Ramos (cell line): ENCODE measurements around the gene DLG2.

Source experiments
- in situ Hi-C: fragments of 300-500 bp; cut with MboI; formaldehyde crosslinking; loops from one replicate; pipeline ENCODE4 v1.14.3; 2022; ENCODE audit warnings: low sequenced_read_pairs; ENCODE audit not compliant: unreplicated experiment

The DLG2 gene

GRCh38 chr11:84227970-84228665 lies 1399.0 kb downstream of the DLG2 start:
- in situ Hi-C loops: no loop called here

GRCh38 chr11:84224042-84224441 lies 1403.1 kb downstream of the DLG2 start:
- in situ Hi-C loops: no loop called here

DNA sequence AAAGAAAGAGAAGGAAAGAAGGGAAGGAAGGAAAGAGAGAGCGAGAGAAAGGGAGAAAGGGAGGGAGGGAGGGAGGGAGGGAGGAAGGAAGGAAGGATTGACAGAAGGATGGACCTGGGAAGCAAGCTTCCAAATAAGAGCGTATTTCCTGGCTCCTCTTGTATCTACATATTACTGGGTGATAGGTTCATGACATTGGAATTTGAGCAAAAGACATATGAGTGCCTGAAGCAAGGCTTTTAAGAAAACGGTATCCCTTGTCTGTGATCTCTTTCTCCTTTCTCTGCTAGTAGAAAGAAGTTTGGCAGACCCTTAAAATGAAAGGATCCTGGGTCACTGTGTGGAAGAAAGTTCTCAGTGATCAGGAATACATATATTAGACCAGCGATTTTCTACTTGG lies 1408.8 kb downstream of the DLG2 start:
- in situ Hi-C loops: no loop called here

DNA sequence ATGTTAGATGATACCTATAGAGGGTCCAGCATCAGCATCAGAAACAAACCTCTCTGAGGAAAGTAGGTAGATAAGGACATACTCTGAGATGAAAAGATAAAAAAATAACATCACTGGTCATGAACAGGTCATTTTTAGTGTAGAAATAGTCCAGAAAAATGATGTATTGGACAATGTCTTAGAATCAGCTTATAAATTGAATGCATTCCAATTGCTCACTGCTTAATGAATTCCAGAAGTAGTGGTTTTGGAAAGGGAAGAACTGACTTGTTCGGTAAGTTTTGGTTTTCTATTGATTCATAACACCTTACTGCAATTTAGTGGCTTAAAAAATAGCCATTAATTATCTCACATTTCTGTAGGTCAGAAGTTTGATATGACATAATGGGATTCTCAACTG lies 1411.5 kb downstream of the DLG2 start:
- in situ Hi-C loops: no loop called here

- in situ Hi-C loops: no loop called here
Measured at GRCh38 chr11:84214557-84214956, 1412.6 kb downstream of the DLG2 start.

- in situ Hi-C loops: no loop called here
Measured at GRCh38 chr11:84212468-84213390, 1414.4 kb downstream of the DLG2 start.

DNA sequence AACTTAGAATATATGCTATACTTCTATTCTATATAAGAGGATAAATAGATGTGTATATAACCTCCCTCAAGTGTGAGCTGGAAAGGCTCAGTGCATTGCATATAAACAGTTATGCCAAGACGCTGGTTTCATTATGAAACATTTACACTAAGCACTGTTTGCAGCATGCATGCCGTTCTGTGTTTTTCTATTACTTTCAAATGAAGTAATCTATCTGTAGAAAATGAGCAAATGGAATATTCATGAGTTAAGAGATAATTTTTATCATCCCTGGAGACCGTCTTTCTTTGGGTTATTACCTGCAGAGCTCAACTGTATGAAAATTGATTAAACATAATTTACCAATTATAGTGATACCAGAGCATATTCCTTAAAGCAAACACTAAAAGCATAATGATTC lies 1415.2 kb downstream of the DLG2 start:
- in situ Hi-C loops: no loop called here

DNA sequence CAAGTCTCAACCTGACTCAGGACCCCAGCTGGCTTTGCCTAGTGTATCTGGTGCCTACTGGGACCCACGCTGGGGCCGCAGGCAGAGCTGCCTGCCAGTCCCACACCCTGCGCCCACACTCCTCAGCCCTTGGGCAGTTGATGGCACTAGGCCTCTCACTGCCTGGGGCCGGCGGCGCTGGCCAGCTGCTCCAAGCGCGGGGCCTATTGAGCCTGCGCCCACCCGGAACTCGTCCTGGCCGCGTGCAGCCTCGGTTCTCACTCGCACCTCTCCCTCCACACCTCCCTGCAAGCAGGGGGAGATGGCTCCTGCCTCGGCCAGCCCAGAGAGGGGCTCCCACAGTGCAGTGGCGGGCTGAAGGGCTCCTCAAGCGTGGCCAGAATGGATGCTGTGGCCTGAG lies 1432.4 kb downstream of the DLG2 start:
- in situ Hi-C loops: no loop called here

DNA sequence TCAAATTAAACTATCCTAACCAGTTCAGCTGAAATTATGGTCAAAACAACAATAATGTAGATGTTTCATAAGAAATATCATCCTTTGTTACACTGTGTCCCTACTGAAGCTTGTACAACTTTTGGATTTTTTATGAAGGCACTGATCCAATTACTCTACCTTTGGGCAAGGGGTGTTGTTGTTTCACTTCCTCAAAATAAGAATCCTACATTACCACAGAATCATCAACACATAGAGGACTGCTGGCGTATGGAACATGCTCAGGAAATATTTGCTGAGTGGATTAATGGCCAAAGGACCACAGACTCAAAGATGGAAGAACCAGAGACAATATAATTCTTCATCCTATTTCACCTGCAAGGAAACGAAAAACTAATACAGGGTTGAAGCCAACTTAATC lies 1433.4 kb downstream of the DLG2 start:
- in situ Hi-C loops: no loop called here

GRCh38 chr11:84188521-84188920 lies 1438.6 kb downstream of the DLG2 start:
- in situ Hi-C loops: no loop called here

DNA sequence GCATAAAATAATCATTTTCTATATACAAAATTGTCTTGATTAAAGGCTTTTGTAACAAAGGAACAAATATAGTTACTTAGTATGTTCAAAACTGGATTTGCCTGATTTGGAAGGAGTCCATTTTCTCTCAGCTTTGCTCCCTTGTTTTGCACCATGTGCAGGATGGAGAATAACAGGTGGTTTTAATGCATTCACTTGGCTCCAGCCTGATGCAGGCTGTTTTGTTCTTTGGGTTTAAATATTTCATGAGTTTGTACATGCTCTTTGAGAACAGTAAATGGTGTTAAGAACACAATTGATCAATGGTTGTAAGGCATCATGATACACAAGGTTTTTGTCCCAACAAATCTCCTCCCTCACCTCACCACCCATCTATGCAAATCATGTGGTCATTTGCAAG lies 1454.1 kb downstream of the DLG2 start:
- in situ Hi-C loops: no loop called here

- in situ Hi-C loops: no loop called here
Measured at GRCh38 chr11:84165139-84165538, 1462.0 kb downstream of the DLG2 start.

DNA sequence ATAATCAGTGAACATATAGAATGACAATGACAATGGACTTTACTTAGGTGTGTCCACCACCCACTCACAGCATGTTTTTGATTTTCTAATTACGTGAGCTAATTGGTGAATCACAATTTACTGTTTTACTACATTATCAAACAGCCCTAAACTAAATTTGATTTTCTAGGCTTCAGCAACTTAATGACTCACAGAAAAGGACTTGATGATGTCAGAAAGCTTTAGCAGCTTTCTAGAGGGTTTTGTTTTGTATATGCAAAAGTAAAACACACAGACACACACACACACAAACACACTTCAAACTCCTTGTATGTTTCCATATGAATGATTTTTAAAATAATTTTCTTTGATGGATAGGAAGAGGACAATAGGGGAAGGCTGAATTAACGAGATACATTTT lies 1462.4 kb downstream of the DLG2 start:
- in situ Hi-C loops: no loop called here

DNA sequence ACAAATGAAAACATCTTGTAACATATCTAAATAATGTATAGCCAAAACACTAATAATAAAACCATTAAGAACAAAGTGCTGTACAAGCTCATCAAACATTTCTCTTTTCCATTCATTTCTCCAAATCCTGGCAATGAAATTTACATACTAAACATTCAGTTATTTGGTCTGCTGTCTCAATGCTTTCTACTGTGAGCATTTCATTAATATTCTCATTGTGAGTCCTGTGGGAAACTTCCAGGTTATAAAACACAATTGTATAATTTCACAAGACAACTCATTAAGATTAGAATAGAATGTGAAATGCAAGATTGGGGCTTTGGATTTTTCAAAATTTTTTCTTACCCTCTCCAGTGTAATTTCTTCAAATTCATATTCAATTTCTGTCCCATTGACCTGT lies 1464.0 kb downstream of the DLG2 start:
- in situ Hi-C loops: no loop called here

- in situ Hi-C loops: no loop called here
Measured at GRCh38 chr11:84157639-84158038, 1469.5 kb downstream of the DLG2 start.

GRCh38 chr11:84146826-84147225 lies 1480.3 kb downstream of the DLG2 start:
- in situ Hi-C loops: no loop called here

GRCh38 chr11:84145616-84146185 lies 1481.4 kb downstream of the DLG2 start:
- in situ Hi-C loops: no loop called here

- in situ Hi-C loops: no loop called here
Measured at GRCh38 chr11:84144531-84144930, 1482.6 kb downstream of the DLG2 start.

DNA sequence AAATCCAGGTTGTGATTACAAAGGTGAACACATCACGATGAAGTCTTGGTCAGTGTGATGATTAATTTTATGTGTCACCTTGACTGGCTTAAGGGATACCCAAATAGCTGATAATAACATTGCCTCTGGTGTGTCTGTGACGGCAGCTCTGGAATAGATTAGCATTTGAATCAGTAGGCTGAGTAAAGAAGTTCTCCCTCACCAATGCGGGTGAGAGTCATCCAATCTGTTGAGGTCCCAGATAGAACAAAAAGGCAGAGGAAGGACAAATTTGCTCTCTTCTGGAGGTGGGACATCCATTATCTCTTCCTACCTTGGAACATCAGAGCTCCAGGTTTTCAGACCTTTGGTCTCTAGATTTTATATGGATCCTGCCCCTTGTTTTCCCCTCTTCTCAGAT lies 1484.7 kb downstream of the DLG2 start:
- in situ Hi-C loops: no loop called here

GRCh38 chr11:84140386-84141169 lies 1486.6 kb downstream of the DLG2 start:
- in situ Hi-C loops: no loop called here

- in situ Hi-C loops: no loop called here
Measured at GRCh38 chr11:84137960-84138359, 1489.2 kb downstream of the DLG2 start.
